Ishikawa (cell line): ENCODE data around the gene TNMD.

Experiments used
- CEBPB ChIP-seq: IDR thresholded peaks from 2 replicates; pipeline ENCODE4 v1.6.1; 2012
- CREB1 ChIP-seq: IDR thresholded peaks from 2 replicates; pipeline ENCODE4 v1.6.1; 2012; ENCODE audit warnings: low read depth
- EP300 ChIP-seq: IDR thresholded peaks from 2 replicates; pipeline ENCODE4 v1.6.1; 2012; ENCODE audit warnings: borderline replicate concordance
- NFIC ChIP-seq: IDR thresholded peaks from 2 replicates; pipeline ENCODE4 v1.6.1; 2012
- REST ChIP-seq: IDR thresholded peaks from 2 replicates; pipeline ENCODE4 v1.6.1; 2012; ENCODE audit warnings: low read depth, mild to moderate bottlenecking
- TAF1 ChIP-seq: IDR thresholded peaks from 2 replicates; pipeline ENCODE4 v1.6.1; 2012; ENCODE audit warnings: low read depth, mild to moderate bottlenecking
- USF1 ChIP-seq: IDR thresholded peaks from 2 replicates; pipeline ENCODE4 v1.6.1; 2012
- YY1 ChIP-seq: IDR thresholded peaks from 2 replicates; pipeline ENCODE4 v1.6.1; 2012; ENCODE audit warnings: low read depth

- TF ChIP-seq CEBPB (no peak), REST (no peak), EP300 (no peak), TAF1 (no peak), USF1 (no peak), YY1 (no peak), CREB1 (no peak), NFIC (no peak)
Measured at GRCh38 chrX:100643956-100644860, 59.5 kb downstream of the TNMD start, which contains the start of gene SRPX2.
